K562 (cell line): ENCODE results near the gene POLRMT. TPM values are rescaled to one million over a fixed set of nuclear protein-coding genes. Genes with fewer than 3 reads are reported as not detected.

Experiments
- ILK ChIP-seq: fragments of 450-650 bp; IDR thresholded peaks from 2 replicates; pipeline ENCODE4 v1.6.1; 2016; ENCODE audit warnings: missing genetic modification characterization, low read depth, mild to moderate bottlenecking, missing compliant biosample characterization, moderate library complexity, borderline replicate concordance
- NR2C1 ChIP-seq, 2 experiments: fragments of 450-650 bp; IDR thresholded peaks; 2 replicates each; pipeline ENCODE4 v1.6.1; 2017; ENCODE audit warnings: mild to moderate bottlenecking in 2 of 2, antibody characterized with exemption in 1 of 2, inconsistent platforms in 1 of 2, missing compliant biosample characterization in 1 of 2, missing genetic modification characterization in 1 of 2
- SNRNP70 ChIP-seq: fragments of 200-400 bp; formaldehyde crosslinking; optimal IDR thresholded peaks from 2 replicates; pipeline ENCODE3; 2017; ENCODE audit warnings: low read depth, low read length
- SOX6 ChIP-seq: fragments of 450-650 bp; IDR thresholded peaks from 2 replicates; pipeline ENCODE4 v1.6.1; 2014; ENCODE audit warnings: mild to moderate bottlenecking
- TSHZ1 ChIP-seq: fragments of 250-450 bp; sonication (Bioruptor Pico); IDR thresholded peaks from 2 replicates; pipeline ENCODE4 v1.4.0; 2020; ENCODE audit warnings: mild to moderate bottlenecking, moderate library complexity
- ZNF449 ChIP-seq: fragments of 250-450 bp; sonication (Bioruptor Pico); IDR thresholded peaks from 2 replicates; pipeline ENCODE4 v1.8.0; 2022; ENCODE audit warnings: moderate library complexity, mild to moderate bottlenecking, inconsistent platforms
- ZNF79 ChIP-seq: fragments of 250-450 bp; sonication (Bioruptor Pico); IDR thresholded peaks from 2 replicates; pipeline ENCODE4 v1.4.0; 2020; ENCODE audit warnings: low read depth, mild to moderate bottlenecking, moderate library complexity
- polyA plus RNA-seq, 8 experiments: library from polyadenylated mRNA; depleted of rRNA in 4 of 8; stranded (reverse) in 5 of 8; unstranded in 3 of 8; fragments of >200 nt; fragmentation: Nextera tagmentation in 2 of 8; fragmentation: Illumina TruSeq in 1 of 8; extraction: Ambion mirVana in 2 of 8; extraction: Trizol in 1 of 8; gene quantifications; 2 replicates each; pipeline versions ENCODE4 v1.2.1 to v1.2.3, GENCODE V29; 2011 to 2014; ENCODE audit warnings: inconsistent platforms in 1 of 8, missing spikeins in 1 of 8
- total RNA-seq, 7 experiments: library from RNA; depleted of rRNA in 6 of 7; stranded (reverse); fragments of >200 nt in 6 of 7; fragmentation: Illumina TruSeq in 2 of 7; extraction: Trizol in 2 of 7; gene quantifications; 2 replicates each; pipeline versions ENCODE4 v1.2.1 to v1.2.3, GENCODE V29; 2011 to 2021; ENCODE audit warnings: low replicate concordance in 1 of 7
- TF ChIP-seq, protein P1 (sequence below): fragments of 250-450 bp; sonication (Bioruptor Pico); IDR thresholded peaks from 2 replicates; pipeline ENCODE4 v1.8.0; 2021; ENCODE audit warnings: borderline replicate concordance, mild to moderate bottlenecking, moderate library complexity; ENCODE audit not compliant: poor library complexity, severe bottlenecking
- TF ChIP-seq, protein P2 (sequence below): fragments of 450-650 bp; IDR thresholded peaks from 2 replicates; pipeline ENCODE4 v1.6.1; 2016; ENCODE audit warnings: antibody characterized with exemption
- TF ChIP-seq, protein P3 (sequence below): fragments of 450-650 bp; IDR thresholded peaks from 2 replicates; pipeline ENCODE4 v1.6.1; 2016; ENCODE audit warnings: low read depth

POLRMT gene
- total and polyA plus RNA-seq, 9 of the 15 experiments (the other 6 are each of a cell fraction or from before 2014, with no cell fraction given) = 30.3 to 144 (median 68.0) TPM

- no peak for TF ChIP-seq TSHZ1 (CRISPR knock-in tag)
- TF ChIP-seq ZNF79 (CRISPR knock-in tag) = no peak
- TF ChIP-seq, protein P1, sequence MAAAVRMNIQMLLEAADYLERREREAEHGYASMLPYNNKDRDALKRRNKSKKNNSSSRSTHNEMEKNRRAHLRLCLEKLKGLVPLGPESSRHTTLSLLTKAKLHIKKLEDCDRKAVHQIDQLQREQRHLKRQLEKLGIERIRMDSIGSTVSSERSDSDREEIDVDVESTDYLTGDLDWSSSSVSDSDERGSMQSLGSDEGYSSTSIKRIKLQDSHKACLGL (CRISPR knock-in tag) = no peak
- TF ChIP-seq, protein P2, sequence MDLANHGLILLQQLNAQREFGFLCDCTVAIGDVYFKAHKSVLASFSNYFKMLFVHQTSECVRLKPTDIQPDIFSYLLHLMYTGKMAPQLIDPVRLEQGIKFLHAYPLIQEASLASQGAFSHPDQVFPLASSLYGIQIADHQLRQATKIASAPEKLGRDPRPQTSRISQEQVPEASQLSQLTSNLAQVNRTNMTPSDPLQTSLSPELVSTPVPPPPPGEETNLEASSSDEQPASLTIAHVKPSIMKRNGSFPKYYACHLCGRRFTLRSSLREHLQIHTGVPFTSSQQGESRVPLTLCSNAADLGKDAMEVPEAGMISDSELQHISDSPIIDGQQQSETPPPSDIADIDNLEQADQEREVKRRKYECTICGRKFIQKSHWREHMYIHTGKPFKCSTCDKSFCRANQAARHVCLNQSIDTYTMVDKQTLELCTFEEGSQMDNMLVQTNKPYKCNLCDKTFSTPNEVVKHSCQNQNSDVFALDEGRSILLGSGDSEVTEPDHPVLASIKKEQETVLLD = no peak
- no peak for TF ChIP-seq SOX6
- TF ChIP-seq SNRNP70 = no peak
- TF ChIP-seq NR2C1 (IDR thresholded peaks at IDR 0.05) = no peak
- no peak for TF ChIP-seq NR2C1 (tag; IDR thresholded peaks at IDR 0.05)
- TF ChIP-seq, protein P3, sequence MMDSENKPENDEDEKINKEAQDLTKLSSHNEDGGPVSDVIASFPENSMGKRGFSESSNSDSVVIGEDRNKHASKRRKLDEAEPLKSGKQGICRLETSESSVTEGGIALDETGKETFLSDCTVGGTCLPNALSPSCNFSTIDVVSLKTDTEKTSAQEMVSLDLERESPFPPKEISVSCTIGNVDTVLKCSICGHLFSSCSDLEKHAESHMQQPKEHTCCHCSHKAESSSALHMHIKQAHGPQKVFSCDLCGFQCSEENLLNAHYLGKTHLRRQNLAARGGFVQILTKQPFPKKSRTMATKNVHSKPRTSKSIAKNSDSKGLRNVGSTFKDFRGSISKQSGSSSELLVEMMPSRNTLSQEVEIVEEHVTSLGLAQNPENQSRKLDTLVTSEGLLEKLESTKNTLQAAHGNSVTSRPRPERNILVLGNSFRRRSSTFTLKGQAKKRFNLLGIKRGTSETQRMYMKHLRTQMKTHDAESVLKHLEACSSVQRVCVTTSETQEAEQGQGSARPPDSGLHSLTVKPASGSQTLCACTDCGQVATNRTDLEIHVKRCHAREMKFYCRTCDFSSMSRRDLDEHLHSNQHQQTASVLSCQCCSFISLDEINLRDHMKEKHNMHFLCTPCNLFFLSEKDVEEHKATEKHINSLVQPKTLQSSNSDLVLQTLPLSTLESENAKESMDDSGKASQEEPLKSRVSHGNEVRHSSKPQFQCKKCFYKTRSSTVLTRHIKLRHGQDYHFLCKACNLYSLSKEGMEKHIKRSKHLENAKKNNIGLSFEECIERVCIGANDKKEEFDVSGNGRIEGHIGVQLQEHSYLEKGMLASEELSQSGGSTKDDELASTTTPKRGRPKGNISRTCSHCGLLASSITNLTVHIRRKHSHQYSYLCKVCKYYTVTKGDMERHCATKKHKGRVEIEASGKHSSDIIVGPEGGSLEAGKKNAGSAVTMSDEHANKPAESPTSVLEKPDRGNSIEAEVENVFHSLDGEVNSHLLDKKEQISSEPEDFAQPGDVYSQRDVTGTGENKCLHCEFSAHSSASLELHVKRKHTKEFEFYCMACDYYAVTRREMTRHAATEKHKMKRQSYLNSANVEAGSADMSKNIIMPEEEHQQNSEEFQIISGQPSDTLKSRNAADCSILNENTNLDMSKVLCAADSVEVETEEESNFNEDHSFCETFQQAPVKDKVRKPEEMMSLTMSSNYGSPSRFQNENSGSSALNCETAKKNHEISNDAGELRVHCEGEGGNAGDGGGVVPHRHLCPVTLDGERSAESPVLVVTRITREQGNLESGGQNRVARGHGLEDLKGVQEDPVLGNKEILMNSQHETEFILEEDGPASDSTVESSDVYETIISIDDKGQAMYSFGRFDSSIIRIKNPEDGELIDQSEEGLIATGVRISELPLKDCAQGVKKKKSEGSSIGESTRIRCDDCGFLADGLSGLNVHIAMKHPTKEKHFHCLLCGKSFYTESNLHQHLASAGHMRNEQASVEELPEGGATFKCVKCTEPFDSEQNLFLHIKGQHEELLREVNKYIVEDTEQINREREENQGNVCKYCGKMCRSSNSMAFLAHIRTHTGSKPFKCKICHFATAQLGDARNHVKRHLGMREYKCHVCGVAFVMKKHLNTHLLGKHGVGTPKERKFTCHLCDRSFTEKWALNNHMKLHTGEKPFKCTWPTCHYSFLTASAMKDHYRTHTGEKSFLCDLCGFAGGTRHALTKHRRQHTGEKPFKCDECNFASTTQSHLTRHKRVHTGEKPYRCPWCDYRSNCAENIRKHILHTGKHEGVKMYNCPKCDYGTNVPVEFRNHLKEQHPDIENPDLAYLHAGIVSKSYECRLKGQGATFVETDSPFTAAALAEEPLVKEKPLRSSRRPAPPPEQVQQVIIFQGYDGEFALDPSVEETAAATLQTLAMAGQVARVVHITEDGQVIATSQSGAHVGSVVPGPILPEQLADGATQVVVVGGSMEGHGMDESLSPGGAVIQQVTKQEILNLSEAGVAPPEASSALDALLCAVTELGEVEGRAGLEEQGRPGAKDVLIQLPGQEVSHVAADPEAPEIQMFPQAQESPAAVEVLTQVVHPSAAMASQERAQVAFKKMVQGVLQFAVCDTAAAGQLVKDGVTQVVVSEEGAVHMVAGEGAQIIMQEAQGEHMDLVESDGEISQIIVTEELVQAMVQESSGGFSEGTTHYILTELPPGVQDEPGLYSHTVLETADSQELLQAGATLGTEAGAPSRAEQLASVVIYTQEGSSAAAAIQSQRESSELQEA = no peak
- TF ChIP-seq ILK (tag) = no peak
- no peak for TF ChIP-seq ZNF449
Observed at GRCh38 chr19:662207-662961, 29.0 kb upstream of the POLRMT start (continued).
